Uterus (tissue), 4 donors: Measurements from ENCODE around the gene MAGEA11. TPM values are rescaled to one million over a fixed set of nuclear protein-coding genes. Genes with fewer than 3 reads are reported as not detected.
"Not testable (repeated sequence)": the region's sequence is repeated elsewhere in the genome, so short reads cannot be mapped to it uniquely, and the experiment has no call there.

ENCODE experiments used
- DNase-seq, 2 donors: peaks; one replicate each; pipeline ENCODE4 v3.0.0-alpha.2; 2019 to 2020
- H3K27ac ChIP-seq, 2 donors: fragments of 200-600 bp; sonication (generic); 1 replicate in 1 of 2; 2 replicates in 1 of 2; pipeline ENCODE4 v1.5.1; 2016 to 2018
- H3K27me3 ChIP-seq, 2 donors: fragments of 200-600 bp; sonication (generic); one replicate each; pipeline ENCODE4 v1.5.1; 2018 to 2019; ENCODE audit warnings: control low read depth in 1 of 2
- H3K36me3 ChIP-seq, 2 donors: fragments of 200-600 bp; sonication (generic); one replicate each; pipeline ENCODE4 v1.5.1; 2019; ENCODE audit warnings: control low read depth in 1 of 2
- H3K4me1 ChIP-seq, 2 donors: fragments of 200-600 bp; sonication (generic); one replicate each; pipeline ENCODE4 v1.5.1; 2018 to 2019; ENCODE audit warnings: control low read depth in 1 of 2
- H3K4me3 ChIP-seq, 2 donors: fragments of 200-600 bp; sonication (generic); 1 replicate in 1 of 2; 2 replicates in 1 of 2; pipeline ENCODE4 v1.5.1; 2018 to 2019; ENCODE audit warnings: mild to moderate bottlenecking in 1 of 2
- H3K9me3 ChIP-seq, 2 donors: fragments of 200-600 bp; sonication (generic); one replicate each; pipeline ENCODE4 v1.5.1; 2019; ENCODE audit warnings: control low read depth in 1 of 2
- CTCF ChIP-seq, 4 experiments: fragments of 200-600 bp in 2 of 4; fragments of 450-650 bp in 2 of 4; sonication (generic) in 2 of 4; IDR thresholded peaks; one replicate each; pipeline ENCODE4 v1.5.1; 2016 to 2019; ENCODE audit warnings: antibody characterized with exemption in 4 of 4, mild to moderate bottlenecking in 2 of 4, moderate library complexity in 1 of 4
- POLR2A ChIP-seq, 2 donors: fragments of 450-650 bp; IDR thresholded peaks; one replicate each; pipeline ENCODE4 v1.6.1; 2016; ENCODE audit warnings: antibody characterized with exemption in 2 of 2, mild to moderate bottlenecking in 1 of 2, moderate library complexity in 1 of 2
- intact Hi-C: fragments of 100-400 bp; cut with DNase I; formaldehyde crosslinking; loops from one replicate; pipeline ENCODE4 v1.15.1; 2023; ENCODE audit warnings: low total_unique reads
- total RNA-seq, 4 donors: library from RNA; depleted of rRNA in 3 of 4; stranded (reverse); fragments of >200 nt in 3 of 4; gene quantifications; one replicate each; pipeline versions ENCODE4 v1.1.0 to v1.2.4, GENCODE V29; 2014 to 2023
- donor health status: DM: yes; HTN: yes; CAD: no.

Gene MAGEA11
- total RNA-seq, 4 donors from 2014 or later: not detected

DNA sequence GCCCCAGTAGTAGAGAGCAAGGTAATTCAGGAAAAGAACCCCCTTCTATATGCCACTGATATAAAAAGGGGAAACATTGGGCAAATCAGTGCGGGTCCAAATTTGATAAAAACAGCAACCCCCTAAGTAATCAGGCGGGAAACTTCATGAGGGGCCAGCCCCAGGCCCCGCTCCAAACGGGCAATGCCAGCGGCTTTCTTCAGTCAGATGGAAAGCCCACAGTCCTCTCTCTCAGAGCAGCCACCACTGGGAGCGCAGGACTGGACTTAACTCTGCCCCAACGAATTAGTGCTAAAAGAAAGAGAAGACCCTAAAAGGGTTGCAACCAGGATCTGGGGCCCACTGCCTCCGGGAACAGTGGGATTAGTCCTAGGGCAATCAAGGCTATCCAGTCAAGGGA is 9.9 kb downstream of the MAGEA11 start:
- no peaks in the 10 kb centered on the region for H3K27me3 ChIP-seq
- no peaks in the 10 kb centered on the region for H3K4me1 ChIP-seq
- H3K9me3 ChIP-seq: no peaks in the 10 kb centered on the region
- H3K36me3 ChIP-seq: no peaks in the 10 kb centered on the region
- TF ChIP-seq CTCF (IDR thresholded peaks at IDR 0.05): no peak
- TF ChIP-seq POLR2A (IDR thresholded peaks at IDR 0.05): no peak
- intact Hi-C loops: no loop called here
- no peak overlapping the region for H3K4me3 ChIP-seq
- DNase-seq: no peak
- no peak overlapping the region for H3K27ac ChIP-seq

- H3K9me3 ChIP-seq, H3K4me3 ChIP-seq, DNase-seq, H3K27me3 ChIP-seq, H3K27ac ChIP-seq, H3K36me3 ChIP-seq, H3K4me1 ChIP-seq, intact Hi-C loops: not testable (repeated sequence)
Measured at GRCh38 chrX:149723583-149724118, 11.8 kb downstream of the MAGEA11 start.

GRCh38 chrX:149727308-149727707 is 15.4 kb downstream of the MAGEA11 start:
- H3K4me1 ChIP-seq, DNase-seq, H3K27ac ChIP-seq, intact Hi-C loops, H3K9me3 ChIP-seq, H3K27me3 ChIP-seq, H3K36me3 ChIP-seq, H3K4me3 ChIP-seq: not testable (repeated sequence)

DNA sequence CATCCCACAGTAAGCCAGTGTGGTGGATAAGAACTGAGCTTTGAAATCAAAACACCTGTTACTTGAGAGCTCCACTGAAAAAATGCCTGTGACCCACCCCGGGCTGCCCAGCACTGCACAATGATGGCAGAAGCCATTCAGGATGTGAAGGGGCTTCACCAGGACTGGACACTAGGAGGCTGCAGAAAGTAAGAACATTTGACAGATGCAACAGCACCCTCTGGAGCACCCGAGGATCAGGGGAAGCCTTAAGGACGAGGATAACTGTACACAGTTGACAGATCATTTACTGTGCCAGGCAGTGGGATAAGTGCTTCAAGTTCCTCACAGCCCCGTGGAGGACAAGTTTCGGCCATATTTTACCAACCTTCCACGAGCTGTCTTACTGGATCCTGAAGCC is 30.4 kb downstream of the MAGEA11 start:
- H3K27me3 ChIP-seq, intact Hi-C loops, H3K9me3 ChIP-seq, H3K27ac ChIP-seq, DNase-seq, H3K36me3 ChIP-seq, H3K4me1 ChIP-seq, H3K4me3 ChIP-seq: not testable (repeated sequence)

- H3K27ac ChIP-seq, H3K4me3 ChIP-seq, H3K9me3 ChIP-seq, intact Hi-C loops, H3K27me3 ChIP-seq, DNase-seq, H3K4me1 ChIP-seq, H3K36me3 ChIP-seq: not testable (repeated sequence)
Measured at GRCh38 chrX:149746390-149747007, 34.6 kb downstream of the MAGEA11 start.

- DNase-seq: no peak
- Histone ChIP-seq H3K36me3 (no peaks in the 10 kb centered on the region), H3K4me3 (no peak overlapping the region), H3K27ac (no peak overlapping the region), H3K4me1 (no peaks in the 10 kb centered on the region), H3K27me3 (no peaks in the 10 kb centered on the region), H3K9me3 (no peaks in the 10 kb centered on the region)
- intact Hi-C loops: no loop called here
- TF ChIP-seq POLR2A (IDR thresholded peaks at IDR 0.05) (no peak), CTCF (IDR thresholded peaks at IDR 0.05) (no peak)
Measured at GRCh38 chrX:149757206-149758067, 45.6 kb downstream of the MAGEA11 start.

- Histone ChIP-seq H3K27ac (no peak overlapping the region), H3K36me3 (no peaks in the 10 kb centered on the region), H3K27me3 (no peaks in the 10 kb centered on the region), H3K9me3 (no peaks in the 10 kb centered on the region), H3K4me3 (no peak overlapping the region), H3K4me1 (no peaks in the 10 kb centered on the region)
- intact Hi-C loops: no loop called here
- DNase-seq: no peak
- TF ChIP-seq POLR2A (IDR thresholded peaks at IDR 0.05): no peak
- TF ChIP-seq CTCF (IDR thresholded peaks at IDR 0.05): no peak
Measured at GRCh38 chrX:149758068-149758714, 46.3 kb downstream of the MAGEA11 start.

DNA sequence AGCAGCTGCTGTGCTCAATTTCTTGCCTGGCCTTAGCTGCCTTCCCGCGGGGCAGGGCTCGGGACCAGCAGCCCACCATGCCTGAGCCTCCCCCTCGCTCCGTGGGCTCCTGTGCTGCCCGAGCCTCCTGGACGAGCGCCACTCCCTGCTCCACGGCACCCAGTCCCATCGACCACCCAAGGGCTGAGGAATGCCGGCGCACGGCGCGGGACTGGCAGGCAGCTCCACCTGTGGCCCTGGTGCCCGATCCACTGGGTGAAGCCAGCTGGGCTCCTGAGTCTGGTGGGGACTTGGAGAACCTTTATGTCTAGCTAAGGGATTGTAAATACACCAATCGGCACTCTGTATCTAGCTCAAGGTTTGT is 46.8 kb downstream of the MAGEA11 start:
- H3K4me3 ChIP-seq, H3K27ac ChIP-seq, DNase-seq, intact Hi-C loops, H3K9me3 ChIP-seq, H3K4me1 ChIP-seq, H3K36me3 ChIP-seq, H3K27me3 ChIP-seq: not testable (repeated sequence)
